Neural cell (in vitro differentiated cells): ENCODE measurements around the gene ETV6.

Experiments used
- CTCF ChIP-seq: fragments of 450-650 bp; IDR thresholded peaks from 2 replicates; pipeline ENCODE4 v1.5.1; 2014; ENCODE audit warnings: antibody characterized with exemption, mild to moderate bottlenecking, moderate library complexity; ENCODE audit not compliant: poor library complexity, severe bottlenecking
- EP300 ChIP-seq: fragments of 450-650 bp; conservative IDR thresholded peaks from 2 replicates; pipeline ENCODE4 v1.6.1; 2014; ENCODE audit warnings: antibody characterized with exemption, mild to moderate bottlenecking, moderate library complexity; ENCODE audit not compliant: poor library complexity, severe bottlenecking
- EZH2 ChIP-seq: fragments of 200-600, 300-800 bp; shearing (Covaris generic), sonication (generic); IDR thresholded peaks from 2 replicates; pipeline ENCODE4 v1.6.1; 2014; ENCODE audit warnings: antibody characterized with exemption, low read length, borderline replicate concordance, mild to moderate bottlenecking; ENCODE audit not compliant: insufficient read depth, poor library complexity, severe bottlenecking
- POLR2AphosphoS5 ChIP-seq: IDR thresholded peaks from 2 replicates; pipeline ENCODE4 v1.6.1; 2012
- TAF1 ChIP-seq: IDR thresholded peaks from 2 replicates; pipeline ENCODE4 v1.6.1; 2012; ENCODE audit warnings: low read depth

DNA sequence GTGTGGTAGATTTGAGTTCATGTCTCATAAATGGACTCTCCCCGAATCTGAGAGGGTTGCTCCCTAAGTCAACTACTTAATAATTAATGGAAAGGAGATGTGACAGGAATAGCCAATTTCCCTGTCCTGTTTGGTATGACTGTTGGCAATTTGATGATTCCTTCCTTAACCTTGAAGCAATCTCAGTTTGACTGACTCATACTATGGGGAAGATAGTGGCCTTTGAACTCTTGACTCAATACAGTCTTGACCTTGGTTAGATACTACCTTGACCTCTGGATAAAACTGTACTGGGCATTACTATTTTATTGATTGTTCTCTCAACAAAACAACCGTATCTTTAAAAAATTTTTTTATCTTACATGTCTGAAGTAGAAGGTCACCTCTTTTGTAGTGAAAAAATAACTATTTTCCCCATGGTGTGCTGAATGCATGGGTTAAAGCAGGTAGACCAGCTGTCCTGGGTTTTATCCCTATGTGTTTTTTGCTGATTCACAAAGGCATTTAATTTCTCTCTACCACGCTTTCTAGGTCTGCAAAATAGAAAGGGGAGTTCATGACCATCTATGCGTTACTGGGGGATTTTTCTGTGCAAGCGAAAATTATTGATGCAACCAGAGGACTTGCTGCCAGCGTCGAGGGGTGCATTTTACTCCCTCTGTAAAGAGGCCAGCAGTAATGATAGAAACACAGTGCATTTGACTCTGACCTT lies 80.1 kb downstream of the ETV6 start:
- TF ChIP-seq EZH2 (no peak), CTCF (no peak), POLR2AphosphoS5 (no peak), TAF1 (no peak), EP300 (no peak)
